Stimulated activated CD4-positive, alpha-beta T cell treated with anti-CD3 and anti-CD28 coated beads, Interleukin-4, amount 100 ng/mL, for 24 hours (primary cell): ENCODE data around the gene RAD51B.
"Not testable (repeated sequence)": the region's sequence is repeated elsewhere in the genome, so short reads cannot be mapped to it uniquely, and the experiment has no call there.

Experiments
- DNase-seq: peaks from one replicate; pipeline ENCODE4 v3.0.0-alpha.2; 2020

RAD51B gene

DNA sequence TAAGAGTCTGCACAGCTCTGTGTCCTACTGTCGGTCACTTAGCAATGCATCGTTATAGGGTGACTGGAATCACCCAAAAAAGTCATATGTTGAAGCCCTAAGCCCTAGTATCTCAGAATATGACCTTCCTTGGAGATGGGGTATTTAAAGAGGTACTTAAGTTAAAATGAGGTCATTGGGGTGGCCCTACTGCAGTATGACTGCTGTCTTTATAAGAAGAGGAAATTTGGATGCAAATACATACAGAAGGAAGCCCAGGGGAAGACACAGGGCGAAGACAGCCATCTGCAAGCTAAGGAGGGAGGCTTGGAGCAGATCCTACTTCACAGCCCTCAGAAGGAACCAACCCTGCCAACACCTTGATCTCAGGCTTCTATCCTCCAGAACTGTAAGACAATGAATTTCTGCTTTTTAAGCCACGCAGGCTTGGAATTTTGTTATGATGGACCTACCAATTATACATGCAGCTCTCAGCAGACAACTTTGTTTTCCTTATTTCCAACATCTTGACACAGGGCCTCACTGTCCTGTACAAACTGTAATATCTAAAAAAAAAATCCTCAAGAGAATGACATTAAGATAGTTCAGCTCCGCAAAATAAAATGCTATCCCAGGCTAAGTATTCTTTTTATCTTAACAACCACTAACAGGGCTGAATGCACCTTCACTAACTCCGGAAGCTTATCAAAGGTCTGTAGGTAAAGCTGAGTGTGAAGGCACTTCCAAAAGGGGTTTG, 932.9 kb downstream of the RAD51B start:
- DNase-seq = no peak

DNA sequence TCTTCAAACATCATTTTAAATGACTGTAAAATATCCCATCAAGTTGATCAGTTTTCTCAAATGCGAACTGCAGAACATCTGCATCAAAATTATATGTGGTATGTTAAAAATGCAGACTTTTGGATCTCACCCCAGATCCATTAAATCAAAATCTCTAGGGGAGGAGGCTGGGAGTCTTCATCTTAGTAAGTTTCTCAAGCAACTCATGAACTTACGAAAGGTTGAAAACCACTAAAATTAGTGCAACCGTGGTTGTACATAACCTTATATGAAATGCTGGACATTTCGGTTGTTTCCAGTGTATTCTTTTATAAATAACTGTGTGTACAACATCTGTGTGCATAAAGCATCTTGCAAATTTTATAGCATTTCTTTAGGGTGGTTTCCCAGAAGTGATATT, 934.1 kb downstream of the RAD51B start:
- DNase-seq = no peak

DNA sequence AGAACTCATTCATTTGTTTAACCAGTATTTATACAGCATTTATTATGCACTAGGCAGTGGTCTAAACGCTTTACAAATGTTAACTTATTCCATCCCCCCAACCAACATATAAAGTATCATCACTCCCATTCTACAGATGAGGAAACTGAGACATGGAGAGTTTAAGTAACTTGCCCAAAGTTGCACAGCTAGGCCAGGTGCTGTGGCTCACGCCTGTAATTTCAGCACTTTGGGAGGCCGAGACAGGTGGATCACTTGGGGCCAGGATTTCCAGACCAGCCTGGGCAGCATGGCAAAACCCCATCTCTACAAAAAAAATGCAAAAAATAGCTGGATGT, 935.4 kb downstream of the RAD51B start:
- no peak for DNase-seq

DNA sequence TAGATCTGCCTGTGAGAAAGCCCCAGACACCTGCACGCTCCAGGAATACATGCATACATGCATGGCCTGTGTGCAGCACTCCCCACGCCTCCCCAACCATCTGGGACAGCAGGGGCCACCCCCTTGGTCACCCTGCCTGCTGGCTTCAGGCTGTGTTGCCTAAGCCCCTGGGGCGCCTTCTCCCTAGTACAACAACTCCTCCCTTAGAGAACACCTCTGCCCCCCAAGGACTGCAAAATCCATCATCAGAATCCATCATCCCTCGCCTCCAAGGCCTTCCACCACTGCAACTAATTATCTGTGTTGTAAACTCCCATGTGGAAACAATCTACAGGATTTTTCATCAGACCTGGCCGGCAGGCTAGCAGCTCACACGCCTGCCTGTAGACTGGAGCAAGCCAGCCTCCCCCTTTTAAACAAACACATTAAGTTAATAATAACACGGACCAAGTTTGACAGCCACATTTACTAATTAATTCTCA, 936.5 kb downstream of the RAD51B start:
- DNase-seq = no peak

DNA sequence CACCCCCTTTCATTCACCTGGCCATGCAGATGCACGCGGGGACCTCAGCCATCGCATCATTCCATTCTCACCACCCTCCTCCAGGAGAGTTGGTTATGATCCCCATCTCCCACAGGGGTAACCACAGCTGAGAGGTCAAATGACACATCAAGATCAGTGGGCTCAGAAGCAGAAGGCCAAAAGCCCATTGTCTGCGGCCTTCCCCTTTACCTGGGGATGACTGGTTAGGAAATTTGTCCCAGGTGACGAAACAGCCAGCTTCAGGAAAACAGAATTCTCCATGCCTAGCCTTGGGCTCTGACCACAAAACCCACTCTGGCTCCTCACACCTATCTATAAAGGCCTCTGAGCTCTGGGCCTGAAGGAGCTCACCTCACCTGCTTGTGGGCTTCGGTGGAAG, 937.2 kb downstream of the RAD51B start:
- no peak for DNase-seq

DNA sequence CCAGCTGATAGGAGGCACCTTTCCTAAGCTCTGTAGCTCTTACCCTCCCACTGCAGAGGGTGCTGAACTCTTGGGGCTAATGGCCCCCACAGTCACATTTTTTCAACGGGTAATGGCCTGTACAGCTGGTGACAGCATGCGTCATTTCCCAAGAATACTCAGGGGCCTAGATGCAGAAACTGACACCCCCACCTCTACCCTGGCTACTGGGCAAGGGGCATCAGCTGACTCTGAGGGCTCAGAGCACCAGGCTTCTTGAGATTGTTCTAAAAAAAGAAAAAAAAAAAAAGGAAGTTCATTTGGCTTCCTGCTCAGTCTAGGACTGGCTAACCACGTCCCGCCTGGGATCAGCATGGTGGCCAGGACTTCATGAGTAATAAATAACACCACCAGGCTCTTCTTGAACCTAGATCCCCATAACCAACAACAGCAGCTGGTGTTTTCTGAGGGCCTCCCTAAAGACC, 938.1 kb downstream of the RAD51B start:
- no peak for DNase-seq

DNA sequence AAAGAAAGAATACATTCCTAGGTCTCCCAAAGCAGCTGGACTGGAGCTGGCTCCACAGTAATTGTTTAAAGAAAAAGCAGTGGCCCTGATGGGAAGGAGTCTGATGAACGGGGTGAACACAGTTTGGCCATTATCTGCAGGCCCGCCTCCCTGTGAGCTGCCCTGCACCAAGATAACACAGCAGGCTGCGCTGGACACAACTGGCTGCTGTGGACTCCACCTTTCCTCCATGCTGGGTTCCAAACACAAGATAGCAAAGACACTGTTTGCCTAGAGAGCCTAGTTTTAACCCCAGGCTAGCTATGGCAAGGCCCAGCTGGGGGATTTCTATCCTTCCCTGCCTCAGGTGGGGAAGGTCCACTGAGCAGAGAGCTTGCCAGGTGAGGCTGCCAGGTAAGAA, 938.7 kb downstream of the RAD51B start:
- DNase-seq = no peak

DNA sequence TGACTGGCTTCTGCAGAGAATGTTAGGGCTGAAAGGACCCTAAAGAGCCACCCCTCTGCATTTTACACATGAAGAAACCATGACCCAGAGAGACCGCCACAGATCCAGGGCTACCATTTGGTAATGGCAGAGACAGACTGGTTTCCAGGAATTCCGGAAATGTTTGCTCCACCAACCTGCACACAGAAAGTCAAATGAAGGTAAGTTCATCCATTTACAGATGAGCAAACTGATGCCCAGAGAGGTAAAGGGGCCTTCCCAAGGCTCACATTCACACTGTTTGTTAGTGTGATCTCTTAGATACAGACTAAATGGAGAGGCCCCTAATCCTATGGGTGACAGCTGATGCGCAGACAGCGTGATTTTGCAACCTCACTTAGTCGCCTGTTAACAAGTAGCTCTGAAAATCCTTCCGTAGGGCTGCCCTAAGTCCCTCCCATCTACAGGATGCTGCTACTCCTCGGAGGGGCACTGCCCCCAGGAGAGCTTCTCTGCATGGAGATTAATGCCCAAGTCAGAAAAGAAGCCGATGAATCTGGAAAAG, 939.5 kb downstream of the RAD51B start:
- DNase-seq = no peak

DNA sequence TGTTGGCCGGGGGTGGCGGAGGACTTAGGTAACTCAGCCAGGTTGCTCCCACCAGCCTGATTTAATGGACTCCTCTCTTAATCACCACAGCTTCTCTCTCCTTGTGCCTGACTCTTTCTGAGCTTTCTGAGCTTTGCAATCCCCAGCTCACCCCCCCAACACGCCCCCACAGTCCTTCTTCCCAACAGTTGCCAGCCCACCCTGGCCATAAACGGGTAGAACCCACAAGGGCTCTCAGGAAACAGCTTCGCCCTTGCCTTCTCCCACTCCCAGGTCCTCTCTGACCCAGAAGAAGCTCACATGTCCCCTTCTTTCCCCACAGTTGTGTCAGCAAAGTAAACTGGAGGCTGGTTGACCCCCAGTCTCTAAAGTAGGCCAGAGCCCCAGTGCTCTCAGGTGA, 940.4 kb downstream of the RAD51B start:
- no peak for DNase-seq

DNA sequence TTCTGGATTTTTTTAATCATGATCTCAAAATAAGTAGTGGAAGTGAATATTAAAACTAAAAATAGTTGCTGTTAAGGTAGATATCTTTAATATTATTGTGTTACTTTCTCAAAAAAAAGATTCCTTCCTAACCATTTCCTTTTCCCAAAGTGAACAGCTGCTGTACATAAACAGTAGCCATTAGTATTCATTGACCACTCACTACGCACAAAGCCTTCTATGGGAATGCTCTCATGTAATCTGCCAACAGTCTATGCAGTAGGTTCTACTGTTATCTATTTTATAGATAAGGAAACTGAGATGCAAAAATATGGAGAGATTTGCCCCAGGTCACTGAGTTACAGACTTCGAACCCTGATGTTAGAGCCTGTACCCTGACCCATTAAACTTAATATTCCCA, 941.2 kb downstream of the RAD51B start:
- no peak for DNase-seq

DNA sequence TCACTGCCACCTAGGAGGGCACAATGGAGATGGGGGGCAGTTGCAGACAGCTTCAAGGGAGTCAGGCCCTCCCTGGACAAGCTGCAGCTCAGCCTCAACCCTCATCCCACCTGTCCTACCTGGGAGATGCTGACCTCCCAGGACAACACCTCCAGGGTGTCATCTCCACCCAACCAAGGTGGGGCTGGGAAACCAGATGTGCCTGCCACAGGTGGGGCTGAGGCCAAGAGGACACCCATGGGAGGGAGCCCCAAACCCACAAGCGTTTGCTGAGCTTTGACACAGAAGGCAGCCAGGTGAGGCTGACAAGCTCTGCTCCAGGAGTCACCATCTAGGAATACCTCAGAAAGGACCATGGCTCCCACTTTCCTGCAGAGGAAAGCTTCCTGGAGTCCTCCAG, 941.8 kb downstream of the RAD51B start:
- no peak for DNase-seq

DNA sequence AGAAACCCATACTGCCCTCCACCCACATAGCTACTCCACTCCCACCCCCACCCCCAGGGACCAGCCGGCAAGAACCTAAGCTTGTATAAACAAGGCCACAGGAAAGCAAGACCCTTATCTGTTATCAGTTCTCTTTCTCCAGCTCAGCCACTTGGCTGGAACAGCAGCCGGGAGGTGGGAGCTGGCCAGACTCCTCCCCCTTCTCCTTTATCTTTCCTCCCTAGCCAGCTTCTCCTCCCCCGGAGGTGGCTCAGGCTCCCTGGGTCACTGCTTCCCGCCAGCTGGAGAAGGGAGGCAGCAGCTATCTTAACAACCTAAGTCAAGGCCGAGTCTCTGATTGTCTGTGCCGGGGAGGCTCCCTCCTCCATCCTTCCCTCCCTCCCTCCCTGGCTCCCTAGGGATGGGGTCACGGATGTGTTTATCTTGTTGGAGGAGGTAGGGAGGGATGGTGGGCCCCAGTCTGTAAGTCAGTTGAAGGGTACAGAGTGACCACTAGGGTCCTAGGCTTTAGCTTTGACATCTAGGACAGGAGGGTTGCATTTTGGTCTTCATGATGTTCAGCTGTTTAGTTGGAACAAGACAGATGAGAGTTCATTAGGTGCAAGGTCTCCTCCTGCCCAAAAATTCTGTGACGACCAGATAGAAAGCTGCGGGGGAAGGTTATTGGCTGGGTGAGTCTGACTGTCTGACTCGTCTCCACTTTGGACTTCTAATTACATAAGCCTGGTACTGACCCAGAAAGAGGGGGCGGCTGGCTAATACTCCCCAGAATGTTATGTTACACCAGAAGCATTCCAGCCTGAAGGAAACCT, 943.6 kb downstream of the RAD51B start:
- no peak for DNase-seq

DNA sequence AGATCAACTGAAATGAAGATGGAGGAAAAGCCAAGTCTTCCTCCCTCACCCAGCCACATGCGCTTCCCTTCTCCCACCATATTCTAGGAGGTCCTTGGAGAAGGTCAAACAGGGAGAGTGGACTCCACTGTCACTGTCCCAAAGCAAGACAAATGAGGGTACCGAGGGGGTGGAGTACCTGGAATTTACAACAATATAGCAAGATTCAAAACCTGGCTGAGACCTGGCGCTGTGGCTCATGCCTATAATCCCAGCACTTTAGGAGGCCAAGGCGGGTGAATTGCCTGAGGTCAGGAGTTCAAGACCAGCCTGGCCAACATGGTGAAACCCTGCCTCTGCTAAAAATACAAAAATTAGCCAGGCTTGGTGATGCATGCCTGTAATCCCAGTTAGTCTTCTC, 944.3 kb downstream of the RAD51B start:
- not testable (repeated sequence) for DNase-seq

DNA sequence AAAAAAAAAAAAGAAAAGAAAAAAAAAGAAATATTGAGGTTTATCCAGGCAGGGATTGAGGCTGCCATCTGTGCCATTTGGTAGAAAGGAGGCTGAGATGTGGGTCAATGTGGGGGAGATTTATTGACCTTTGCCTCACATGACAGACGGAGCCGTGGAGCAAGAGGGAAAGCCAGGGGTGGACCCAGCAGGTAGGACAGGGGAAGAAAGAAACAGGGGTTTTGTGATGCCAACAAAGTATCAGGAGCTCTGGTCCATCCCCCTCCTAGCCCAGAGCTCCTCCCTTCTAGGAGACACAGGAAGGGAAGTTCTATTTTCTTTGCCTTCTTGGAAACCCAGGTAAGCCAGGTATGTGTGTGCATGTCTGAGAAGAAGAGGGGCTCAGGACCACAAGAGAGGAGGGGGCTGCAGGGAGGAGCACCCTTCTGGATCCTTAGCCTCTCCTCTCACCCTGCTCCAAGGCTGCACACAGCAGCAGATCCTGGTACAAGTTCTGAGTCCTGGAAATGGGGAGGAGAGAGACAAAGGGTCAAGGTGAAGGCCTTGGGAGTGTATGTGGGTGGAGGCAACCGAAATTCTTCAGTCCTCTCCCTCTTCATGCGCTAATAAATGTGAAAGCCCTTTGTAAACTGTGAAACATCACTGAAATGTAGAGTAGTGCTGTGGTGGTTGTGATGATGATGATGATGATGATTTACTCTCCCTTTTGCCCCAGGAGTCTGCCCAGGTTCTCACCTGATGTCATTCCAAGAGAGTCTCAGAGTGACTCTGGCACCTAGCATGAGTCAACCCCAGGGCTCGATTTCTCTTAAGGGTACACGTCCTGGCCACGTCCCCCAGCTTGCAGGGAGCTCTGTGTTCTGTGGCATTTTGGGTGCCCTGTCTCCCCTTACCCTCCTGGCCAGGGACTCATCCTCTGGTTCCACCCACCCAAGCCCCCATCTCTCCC, 947.0 kb downstream of the RAD51B start:
- DNase-seq = no peak

DNA sequence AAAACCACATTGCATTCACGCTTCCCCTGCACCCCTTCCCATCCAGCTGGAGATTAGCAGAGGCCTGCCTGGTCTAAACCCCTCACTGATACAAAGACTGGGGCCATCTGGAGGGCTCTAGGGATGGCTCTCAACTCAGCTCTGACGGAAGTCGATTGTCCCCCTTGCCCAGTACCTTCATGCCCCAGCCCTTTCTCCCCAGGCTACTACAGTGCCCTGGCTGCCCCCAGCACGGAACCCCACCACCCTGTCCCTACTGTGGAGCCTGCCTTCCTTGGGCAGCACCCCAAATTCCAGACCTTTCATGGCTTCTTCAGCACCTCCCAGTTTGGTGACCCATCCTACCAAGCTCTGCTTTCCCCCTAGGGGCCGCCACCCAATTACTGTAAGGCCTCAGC, 947.7 kb downstream of the RAD51B start:
- DNase-seq = no peak

DNA sequence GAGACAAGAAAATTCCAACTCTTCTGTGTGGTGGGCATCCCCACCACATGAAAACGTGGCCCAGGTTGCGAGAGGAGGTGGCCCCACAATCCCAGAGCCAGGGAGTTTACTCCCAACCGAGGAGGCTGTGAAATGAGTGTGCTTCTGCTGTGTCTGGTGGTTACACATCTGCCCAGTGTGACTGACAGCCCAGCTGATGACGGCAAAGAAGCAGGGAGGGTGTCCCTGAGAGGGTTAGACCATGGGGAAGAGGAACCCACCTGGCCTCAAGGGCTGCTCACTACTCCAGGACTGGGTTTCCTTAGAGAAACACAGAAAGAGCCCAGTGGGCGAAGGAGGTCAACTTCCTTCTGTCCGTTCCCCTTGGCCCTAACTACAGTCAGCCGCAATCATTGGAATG, 948.7 kb downstream of the RAD51B start:
- DNase-seq = no peak

DNA sequence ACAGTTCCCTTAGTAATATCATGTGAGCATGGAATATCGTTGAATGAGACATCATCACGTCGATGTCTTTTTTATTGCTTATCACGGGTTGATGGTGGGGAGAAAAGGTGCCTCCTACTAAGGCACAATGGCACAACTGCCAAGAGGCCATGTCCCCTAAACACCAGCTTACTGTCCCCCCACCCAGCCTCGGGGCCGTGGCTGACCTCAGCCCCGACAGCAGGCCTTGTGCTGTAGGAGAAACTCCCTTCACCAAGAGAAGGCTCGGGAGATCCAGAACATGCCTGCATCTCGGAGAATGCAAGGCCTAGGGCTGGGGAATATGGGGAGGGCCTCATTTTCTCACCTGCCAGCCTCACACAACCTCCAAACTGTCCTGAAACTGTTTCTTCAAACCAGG, 950.5 kb downstream of the RAD51B start:
- DNase-seq = no peak

DNA sequence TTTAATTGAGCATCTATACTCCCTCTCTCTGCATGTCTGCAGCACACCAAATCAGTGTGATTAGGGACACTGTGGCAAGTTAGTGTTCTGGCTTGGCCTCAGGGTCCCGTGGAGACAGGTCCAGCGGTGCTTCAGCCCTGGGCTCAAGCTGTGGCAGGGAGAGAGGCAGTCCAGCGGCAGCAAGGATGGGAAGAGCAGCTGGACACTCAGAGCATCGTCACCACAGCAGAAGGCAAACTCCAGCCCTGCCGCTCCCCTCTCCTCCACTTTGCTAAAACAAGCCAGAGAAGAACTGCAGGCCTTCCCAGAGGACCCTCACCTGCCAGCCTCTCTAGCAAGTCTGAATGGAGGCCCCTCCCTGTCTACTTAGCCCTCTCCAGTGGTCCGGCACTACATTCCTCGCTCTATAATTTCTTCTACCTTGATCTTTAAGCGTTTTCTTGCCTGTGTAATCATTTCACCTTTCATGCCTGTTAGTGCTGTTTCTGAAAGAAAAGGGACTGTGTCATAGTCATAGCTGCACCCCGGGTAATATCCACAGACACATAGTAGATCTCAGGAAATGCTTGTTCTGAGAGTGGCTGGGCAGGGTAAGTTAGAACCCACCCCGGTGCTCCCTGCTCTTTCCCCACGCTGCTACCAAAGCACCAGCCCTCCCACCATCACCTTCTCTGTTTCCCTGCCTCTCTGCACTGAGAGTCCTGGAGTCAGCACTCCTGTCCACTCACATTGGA, 951.1 kb downstream of the RAD51B start:
- DNase-seq = no peak

DNA sequence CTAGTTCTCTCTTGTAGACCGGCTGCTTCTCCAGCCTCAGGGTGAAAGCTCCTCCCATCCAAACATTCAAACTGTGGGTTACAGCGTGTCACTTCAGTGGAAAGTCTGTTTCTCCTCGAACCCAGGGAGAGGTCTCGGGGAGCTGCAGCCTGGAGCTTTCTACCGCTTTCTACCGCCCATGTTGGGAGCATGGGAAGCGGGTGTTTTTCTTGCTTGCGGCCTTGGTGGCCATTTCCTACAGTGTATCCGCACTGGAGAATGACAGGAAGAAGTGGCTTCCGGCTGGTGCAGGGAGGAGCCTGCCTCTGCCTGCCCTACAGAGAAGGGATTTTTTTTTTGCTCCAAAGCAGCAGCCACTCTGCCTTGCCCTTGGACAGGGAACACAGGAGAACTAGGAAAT, 952.1 kb downstream of the RAD51B start:
- DNase-seq = no peak

DNA sequence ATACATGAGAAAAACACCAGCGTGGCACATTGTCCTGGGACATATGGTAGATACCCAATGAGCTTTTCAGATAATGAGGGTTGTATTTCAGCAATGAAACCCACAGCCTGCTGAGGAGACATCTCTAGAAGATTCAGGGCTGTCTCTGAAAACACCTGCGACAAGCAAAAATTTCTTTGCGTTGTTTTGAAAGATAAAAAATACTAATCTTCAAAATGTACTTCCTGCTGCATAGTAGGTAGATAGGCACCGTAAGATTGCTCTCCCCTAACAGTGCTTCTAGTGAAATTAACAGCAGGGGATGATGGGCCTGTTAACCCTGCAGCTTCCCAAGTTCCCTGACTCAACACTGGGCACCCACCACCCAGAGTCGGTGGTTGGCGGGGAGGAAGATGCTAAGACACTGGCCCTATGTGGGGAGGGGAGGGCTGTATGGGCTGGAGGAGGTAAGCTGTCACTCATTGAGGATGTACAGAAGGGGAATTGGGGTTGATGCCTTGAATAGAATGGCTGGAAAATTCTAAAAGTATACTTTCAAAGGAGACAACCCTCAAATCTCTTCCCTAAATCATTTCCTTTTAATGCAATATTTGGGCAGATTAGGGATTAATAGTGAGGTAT, 953.3 kb downstream of the RAD51B start:
- no peak for DNase-seq

DNA sequence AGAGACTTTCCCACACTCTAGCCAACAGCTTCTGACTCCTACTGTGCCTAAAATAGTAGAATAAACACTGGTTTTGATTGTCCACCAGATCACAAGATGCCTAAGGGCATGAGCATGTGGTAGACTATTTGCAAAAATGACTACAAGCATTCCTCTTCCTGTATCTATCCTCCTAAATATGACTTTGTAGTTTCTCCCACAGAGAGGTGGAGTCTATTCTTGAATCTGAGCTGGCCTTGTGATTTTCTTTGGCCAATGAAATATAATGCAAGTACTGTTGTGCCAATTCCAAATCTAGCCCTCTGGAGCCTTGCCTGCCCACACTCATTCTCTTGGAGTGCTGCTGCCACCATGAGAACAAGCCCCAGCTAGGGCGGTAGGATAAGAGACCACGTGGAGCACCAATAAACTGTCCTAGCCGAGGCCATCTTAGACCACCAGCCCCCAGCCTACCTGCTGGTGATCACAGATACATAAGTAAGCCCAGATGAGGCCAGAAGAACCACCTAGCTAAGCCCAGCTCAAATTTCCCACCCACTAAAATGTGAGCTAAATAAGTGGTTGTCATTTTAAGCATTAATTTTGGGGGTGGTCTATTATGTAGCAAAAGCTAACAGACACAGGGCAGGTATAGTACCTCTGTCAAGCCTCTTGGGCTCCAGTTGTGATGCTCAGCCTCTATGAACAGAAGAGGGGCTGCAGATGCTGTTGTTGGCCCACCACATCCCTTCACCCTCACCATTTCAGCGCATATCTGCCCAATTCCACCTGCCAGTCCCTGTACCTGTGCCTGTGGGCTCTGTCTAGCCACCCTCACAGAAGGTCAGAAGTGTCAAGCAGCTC, 955.4 kb downstream of the RAD51B start:
- DNase-seq = no peak
